Colonic mucosa (tissue), 4 donors: ENCODE results near the gene PTPRN2. TPM values are rescaled to one million over a fixed set of nuclear protein-coding genes. Genes with fewer than 3 reads are reported as not detected.

Source experiments
- DNase-seq: peaks from one replicate; pipeline ENCODE4 v3.0.0-alpha.2; 2020
- H3K27ac ChIP-seq: fragments of 200-600 bp; one replicate; pipeline ENCODE4 v1.8.0; 2021
- H3K27me3 ChIP-seq: fragments of 200-600 bp; one replicate; pipeline ENCODE4 v1.8.0; 2021
- H3K36me3 ChIP-seq: fragments of 200-600 bp; one replicate; pipeline ENCODE4 v1.8.0; 2021
- H3K4me1 ChIP-seq: fragments of 200-600 bp; one replicate; pipeline ENCODE4 v1.8.0; 2021; ENCODE audit warnings: mild to moderate bottlenecking
- H3K4me3 ChIP-seq: fragments of 200-600 bp; one replicate; pipeline ENCODE4 v1.8.0; 2021
- H3K9ac ChIP-seq, 2 donors: one replicate each; pipeline ENCODE4 v1.7.0; 2013; ENCODE audit warnings: control low read depth in 2 of 2, low read depth in 2 of 2, low read length in 2 of 2
- H3K9me3 ChIP-seq: fragments of 200-600 bp; one replicate; pipeline ENCODE4 v1.8.0; 2021
- intact Hi-C: fragments of 100-400 bp; cut with DNase I; formaldehyde crosslinking; loops from one replicate; pipeline ENCODE4 v1.14.1; 2022
- total RNA-seq, 2 donors: library from RNA; stranded (reverse); fragmentation: NEBNext Ultra II Directional in 1 of 2; extraction: Animal tissue kit (Norgen Biotek cat#: 25700) in 1 of 2; gene quantifications; one replicate each; pipeline ENCODE4 v1.2.1, GENCODE V29; 2021
- TF ChIP-seq, protein P1 (sequence below): fragments of 200-600 bp; IDR thresholded peaks from one replicate; pipeline ENCODE4 v1.8.0; 2022; ENCODE audit warnings: antibody characterized with exemption, mild to moderate bottlenecking
- donor health status: healthy.
- donor health status: DM: no; HTN: no; CAD: no.
- donor health status: DM: no; HTN: no; CAD: no.

Gene PTPRN2
- total RNA-seq, 2 donors from 2014 or later = 14.7 to 21.6 TPM

- no peaks in the 10 kb centered on the region for H3K27me3 ChIP-seq
- H3K9ac ChIP-seq = no peak overlapping the region
- TF ChIP-seq, protein P1, sequence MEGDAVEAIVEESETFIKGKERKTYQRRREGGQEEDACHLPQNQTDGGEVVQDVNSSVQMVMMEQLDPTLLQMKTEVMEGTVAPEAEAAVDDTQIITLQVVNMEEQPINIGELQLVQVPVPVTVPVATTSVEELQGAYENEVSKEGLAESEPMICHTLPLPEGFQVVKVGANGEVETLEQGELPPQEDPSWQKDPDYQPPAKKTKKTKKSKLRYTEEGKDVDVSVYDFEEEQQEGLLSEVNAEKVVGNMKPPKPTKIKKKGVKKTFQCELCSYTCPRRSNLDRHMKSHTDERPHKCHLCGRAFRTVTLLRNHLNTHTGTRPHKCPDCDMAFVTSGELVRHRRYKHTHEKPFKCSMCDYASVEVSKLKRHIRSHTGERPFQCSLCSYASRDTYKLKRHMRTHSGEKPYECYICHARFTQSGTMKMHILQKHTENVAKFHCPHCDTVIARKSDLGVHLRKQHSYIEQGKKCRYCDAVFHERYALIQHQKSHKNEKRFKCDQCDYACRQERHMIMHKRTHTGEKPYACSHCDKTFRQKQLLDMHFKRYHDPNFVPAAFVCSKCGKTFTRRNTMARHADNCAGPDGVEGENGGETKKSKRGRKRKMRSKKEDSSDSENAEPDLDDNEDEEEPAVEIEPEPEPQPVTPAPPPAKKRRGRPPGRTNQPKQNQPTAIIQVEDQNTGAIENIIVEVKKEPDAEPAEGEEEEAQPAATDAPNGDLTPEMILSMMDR = no peak
- intact Hi-C loops = no loop called here
- no peak overlapping the region for H3K4me3 ChIP-seq
- no peaks in the 10 kb centered on the region for H3K9me3 ChIP-seq
- no peak overlapping the region for H3K27ac ChIP-seq
- H3K4me1 ChIP-seq = no peaks in the 10 kb centered on the region
- DNase-seq = no peak
- H3K36me3 ChIP-seq = no peaks in the 10 kb centered on the region
Observed at GRCh38 chr7:158471716-158472115, 115.9 kb downstream of the PTPRN2 start.

DNA sequence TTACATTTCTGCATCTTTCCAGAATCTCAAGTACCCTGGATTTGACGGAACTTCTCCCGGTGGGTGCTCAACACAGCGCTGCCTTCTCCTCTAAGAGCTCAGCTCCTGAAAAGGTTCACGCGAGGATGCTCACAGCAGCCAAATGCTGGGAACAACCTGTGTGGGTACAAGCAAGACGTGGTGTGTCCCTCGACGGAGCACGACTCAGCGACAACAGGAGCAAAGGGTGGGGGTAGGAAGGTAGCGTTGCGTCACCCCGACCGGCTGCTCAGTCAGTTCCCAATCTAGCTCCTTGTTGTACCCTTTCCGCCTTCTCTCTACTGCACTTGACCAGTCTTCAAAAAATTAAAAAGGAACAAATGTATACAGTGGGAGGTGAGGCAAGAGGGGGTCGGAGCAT is 117.3 kb downstream of the PTPRN2 start:
- H3K36me3 ChIP-seq = no peaks in the 10 kb centered on the region
- H3K27me3 ChIP-seq = no peaks in the 10 kb centered on the region
- no peak overlapping the region for H3K27ac ChIP-seq
- no peaks in the 10 kb centered on the region for H3K9me3 ChIP-seq
- intact Hi-C loops = no loop called here
- H3K4me3 ChIP-seq = no peak overlapping the region
- TF ChIP-seq, protein P1 = no peak
- DNase-seq = no peak
- H3K9ac ChIP-seq = no peak overlapping the region
- H3K4me1 ChIP-seq = no peaks in the 10 kb centered on the region

GRCh38 chr7:158469396-158470051 is 118.1 kb downstream of the PTPRN2 start:
- H3K4me3 ChIP-seq = no peak overlapping the region
- no peak for DNase-seq
- no peaks in the 10 kb centered on the region for H3K4me1 ChIP-seq
- no peak overlapping the region for H3K27ac ChIP-seq
- no peaks in the 10 kb centered on the region for H3K27me3 ChIP-seq
- TF ChIP-seq, protein P1 = no peak
- no peaks in the 10 kb centered on the region for H3K9me3 ChIP-seq
- H3K9ac ChIP-seq = no peak overlapping the region
- intact Hi-C loops = no loop called here
- H3K36me3 ChIP-seq = no peaks in the 10 kb centered on the region

- no peaks in the 10 kb centered on the region for H3K4me1 ChIP-seq
- H3K9ac ChIP-seq = no peak overlapping the region
- no peak overlapping the region for H3K4me3 ChIP-seq
- no peak overlapping the region for H3K27ac ChIP-seq
- no peaks in the 10 kb centered on the region for H3K9me3 ChIP-seq
- no peaks in the 10 kb centered on the region for H3K27me3 ChIP-seq
- no peaks in the 10 kb centered on the region for H3K36me3 ChIP-seq
- intact Hi-C loops = no loop called here
- no peak for DNase-seq
- TF ChIP-seq, protein P1 = no peak
Observed at GRCh38 chr7:158468700-158469296, 118.8 kb downstream of the PTPRN2 start.

DNA sequence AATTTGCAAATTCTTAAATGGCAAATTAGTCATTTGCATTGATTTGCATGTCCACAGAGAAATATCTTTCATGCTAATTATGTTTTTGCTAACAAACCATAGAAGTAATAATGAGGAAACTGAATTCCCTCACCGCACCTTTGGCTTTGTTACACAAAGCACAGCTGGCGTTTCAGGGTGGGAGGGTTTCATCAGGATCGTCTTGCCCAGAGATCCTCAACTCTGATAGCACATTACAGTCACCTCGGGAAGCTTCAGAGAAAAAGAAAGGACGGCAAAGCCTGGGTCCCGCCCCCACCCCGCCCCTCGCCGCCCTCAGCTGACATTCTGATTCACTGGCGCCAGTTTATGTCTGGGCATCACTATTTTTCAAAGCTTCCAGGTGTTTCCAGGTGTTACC is 119.4 kb downstream of the PTPRN2 start:
- intact Hi-C loops = no loop called here

More for the DNA sequence above, 119.4 kb downstream of the PTPRN2 start:
- Histone ChIP-seq H3K4me3 (no peak overlapping the region), H3K27ac (no peak overlapping the region), H3K9ac (no peak overlapping the region), H3K27me3 (no peaks in the 10 kb centered on the region), H3K9me3 (no peaks in the 10 kb centered on the region), H3K4me1 (no peaks in the 10 kb centered on the region), H3K36me3 (no peaks in the 10 kb centered on the region)
- TF ChIP-seq, protein P1 = no peak
- DNase-seq = no peak
